ENCODE measurements around the gene CEACAM5.
"Not testable (repeated sequence)": the region's sequence is repeated elsewhere in the genome, so short reads cannot be mapped to it uniquely, and the experiment has no call there.

Gene CEACAM5

GRCh38 chr19:41740415-41741243, 32.2 kb downstream of the CEACAM5 start:
- H3K4me3 ChIP-seq (ENCODE audit: low read depth, low read length): no peak overlapping the region
- no peak for DNase-seq (ENCODE audit: low read depth)
- no peak for TF ChIP-seq CTCF (conservative IDR thresholded peaks at IDR 0.05; ENCODE audit: low read depth, low read length)

DNA sequence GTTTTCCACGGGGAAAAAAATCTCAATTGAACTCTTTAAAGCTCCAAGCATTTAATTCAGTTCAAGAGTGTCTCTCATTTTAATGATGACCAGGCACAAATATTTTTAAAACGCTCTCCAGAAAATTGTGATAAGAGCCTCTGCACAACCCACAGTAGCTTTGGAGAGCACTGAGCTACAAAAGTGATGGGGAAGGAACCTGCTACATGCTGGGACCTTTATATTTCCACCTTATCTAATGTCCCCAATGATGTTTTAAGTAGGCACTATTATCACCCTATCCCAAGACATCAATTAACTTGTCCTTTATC, 32.8 kb downstream of the CEACAM5 start:
- no peak for TF ChIP-seq CTCF (conservative IDR thresholded peaks at IDR 0.05; ENCODE audit: low read depth, low read length)
- no peak overlapping the region for H3K4me3 ChIP-seq (ENCODE audit: low read depth, low read length)
- DNase-seq (ENCODE audit: low read depth): no peak

GRCh38 chr19:41744850-41745249, 36.4 kb downstream of the CEACAM5 start:
- DNase-seq (ENCODE audit: low read depth): no peak
- no peak overlapping the region for H3K4me3 ChIP-seq (ENCODE audit: low read depth, low read length)
- no peak for TF ChIP-seq CTCF (conservative IDR thresholded peaks at IDR 0.05; ENCODE audit: low read depth, low read length)

- no peak for TF ChIP-seq CTCF (conservative IDR thresholded peaks at IDR 0.05; ENCODE audit: low read depth, low read length)
- no peak overlapping the region for H3K4me3 ChIP-seq (ENCODE audit: low read depth, low read length)
- no peak for DNase-seq (ENCODE audit: low read depth)
These were observed 37.3 kb downstream of the CEACAM5 start for GRCh38 chr19:41745756-41746155.

GRCh38 chr19:41746593-41747227, 38.3 kb downstream of the CEACAM5 start:
- TF ChIP-seq CTCF (conservative IDR thresholded peaks at IDR 0.05; ENCODE audit: low read depth, low read length): peak; percentile 74
- DNase-seq (ENCODE audit: low read depth): peak; percentile 72
- no peak overlapping the region for H3K4me3 ChIP-seq (ENCODE audit: low read depth, low read length)

DNA sequence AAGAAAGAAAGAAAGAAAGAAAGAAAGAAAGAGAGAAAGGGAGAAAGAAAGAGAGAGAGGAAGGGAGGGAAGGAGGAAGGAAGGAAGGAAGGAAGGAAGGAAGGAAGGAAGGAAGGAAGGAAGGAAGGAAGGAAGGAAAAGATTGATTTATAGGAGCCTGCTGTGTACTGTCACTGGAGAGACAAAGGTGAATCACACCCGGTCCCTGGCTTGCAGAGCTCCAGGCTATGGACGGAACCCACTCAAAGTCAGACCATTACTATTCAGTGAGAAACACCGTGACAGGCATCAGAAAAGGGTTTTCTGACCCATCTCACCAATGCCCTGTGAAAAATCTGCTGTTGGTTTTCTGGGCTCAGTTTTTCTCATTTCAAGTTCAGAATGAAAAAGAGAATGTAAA, 39.6 kb downstream of the CEACAM5 start:
- TF ChIP-seq CTCF (conservative IDR thresholded peaks at IDR 0.05; ENCODE audit: low read depth, low read length): no peak
- H3K4me3 ChIP-seq (ENCODE audit: low read depth, low read length): no peak overlapping the region
- DNase-seq (ENCODE audit: low read depth): no peak

- not testable (repeated sequence) for DNase-seq (ENCODE audit: low read depth); H3K4me3 ChIP-seq (ENCODE audit: low read depth, low read length)
These were observed 42.1 kb downstream of the CEACAM5 start for GRCh38 chr19:41750248-41751134.

All from choroid plexus epithelial cell (primary cell).